GM12878 (cell line): ENCODE data around the gene DDX55. TPM values are rescaled to one million over a fixed set of nuclear protein-coding genes. Genes with fewer than 3 reads are reported as not detected.

Source experiments
- ATAC-seq: fragments of 200-7000 bp; cut with Tn5 transposase; 3 replicates; pipeline ENCODE4 v1.9.1; 2020; ENCODE audit warnings: mild to moderate bottlenecking, moderate library complexity
- BruUV-seq: library from RNA; stranded (reverse); fragments of 400-500 nt; replicated peaks from 2 replicates; lab custom pipeline; 2021; lab: Mats Ljungman, UMichigan
- CTCF ChIA-PET: fragments of 300-600 bp; sonication (Branson Sonifier 250); formaldehyde crosslinking; extraction: SDS; loops from one replicate; lab custom pipeline; 2021; ENCODE audit warnings: inconsistent platforms; lab: Yijun Ruan, JAX
- POLR2A ChIA-PET: fragments of 350-600 bp; formaldehyde crosslinking; extraction: SDS; loops from one replicate; lab custom pipeline; 2021; ENCODE audit warnings: inconsistent platforms; lab: Charles Lee
- RAD21 ChIA-PET: fragments of 300-600 bp; sonication (Branson Sonifier 250); formaldehyde crosslinking; loops from one replicate; lab custom pipeline; 2023; ENCODE audit warnings: antibody characterized with exemption; ENCODE audit not compliant: unreplicated experiment; lab: Charles Lee
- SMC1A ChIA-PET: fragments of 300-600 bp; sonication (Branson Sonifier 250); formaldehyde crosslinking; loops from one replicate; lab custom pipeline; 2023; ENCODE audit not compliant: unreplicated experiment, uncharacterized antibody; lab: Charles Lee
- DNase-seq: peaks from one replicate; pipeline ENCODE4 v3.0.0-alpha.2; 2011; ENCODE audit warnings: low read depth, low spot score
- FAIRE-seq: peaks from 3 replicates; lab custom pipeline; 2011; peaks lifted over from hg19 to GRCh38; lab: Jason Lieb, UNC
- H2AFZ ChIP-seq: 2 replicates; pipeline ENCODE4 v1.6.0; 2011; ENCODE audit warnings: low read depth, low read length, control low read depth; ENCODE audit not compliant: control insufficient read depth
- H3K27ac ChIP-seq: 2 replicates; pipeline ENCODE4 v1.5.1; 2011; ENCODE audit warnings: control low read depth; ENCODE audit not compliant: control insufficient read depth, insufficient read depth
- H3K27me3 ChIP-seq, 2 experiments: replicated peaks in 1 of 2; 2 replicates each; pipeline versions ENCODE4 v1.6.0 to v1.6.1; 2011; ENCODE audit warnings: low read length in 1 of 2; ENCODE audit not compliant: control insufficient read depth in 2 of 2, insufficient read depth in 2 of 2
- H3K36me3 ChIP-seq, 2 experiments: 2 replicates each; pipeline ENCODE4 v1.5.1; 2011; ENCODE audit warnings: low read length in 1 of 2; ENCODE audit not compliant: control insufficient read depth in 2 of 2, insufficient read depth in 2 of 2
- H3K4me1 ChIP-seq: 2 replicates; pipeline ENCODE4 v1.6.1; 2011; ENCODE audit warnings: mild to moderate bottlenecking, low read length, moderate library complexity, mixed read lengths; ENCODE audit not compliant: control insufficient read depth, insufficient read depth
- H3K4me2 ChIP-seq: 2 replicates; pipeline ENCODE4 v1.6.0; 2011; ENCODE audit warnings: control low read depth; ENCODE audit not compliant: control insufficient read depth, insufficient read depth
- H3K4me3 ChIP-seq: fragments of 200-600 bp; sonication (generic); 2 replicates; pipeline ENCODE4 v1.5.1; 2016
- H3K79me2 ChIP-seq: 2 replicates; pipeline ENCODE4 v1.6.0; 2011; ENCODE audit warnings: low read length; ENCODE audit not compliant: control insufficient read depth, insufficient read depth
- H3K9ac ChIP-seq: 2 replicates; pipeline ENCODE4 v1.8.0; 2011; ENCODE audit warnings: low read length, control low read depth, mixed read lengths; ENCODE audit not compliant: control insufficient read depth, insufficient read depth
- H3K9me3 ChIP-seq: replicated peaks from 3 replicates; pipeline ENCODE4 v1.5.1; 2011; ENCODE audit warnings: mild to moderate bottlenecking, low read length; ENCODE audit not compliant: control insufficient read depth, insufficient read depth
- H4K20me1 ChIP-seq: 2 replicates; pipeline ENCODE4 v1.6.0; 2011; ENCODE audit not compliant: control insufficient read depth, insufficient read depth
- ATF2 ChIP-seq: IDR thresholded peaks from 2 replicates; pipeline ENCODE4 v1.6.1; 2012; ENCODE audit warnings: low read length, inconsistent platforms
- ATF3 ChIP-seq: IDR thresholded peaks from 2 replicates; pipeline ENCODE4 v1.6.1; 2011; ENCODE audit warnings: low read depth, mild to moderate bottlenecking, low read length, moderate library complexity, borderline replicate concordance; ENCODE audit errors: extremely low read depth
- CHD1 ChIP-seq: IDR thresholded peaks from 2 replicates; pipeline ENCODE4 v1.6.1; 2012; ENCODE audit warnings: low read depth, low read length, improper control_type of control experiment
- CREM ChIP-seq: IDR thresholded peaks from 2 replicates; pipeline ENCODE4 v1.6.1; 2014; ENCODE audit warnings: antibody characterized with exemption, low read depth
- EED ChIP-seq: sonication (generic); IDR thresholded peaks from 2 replicates; pipeline ENCODE4 v1.6.1; 2016; ENCODE audit warnings: antibody characterized with exemption, low read depth
- FOXM1 ChIP-seq: IDR thresholded peaks from 2 replicates; pipeline ENCODE4 v1.6.1; 2012; ENCODE audit warnings: low read depth, mild to moderate bottlenecking, inconsistent platforms, low read length, moderate library complexity
- HDGF ChIP-seq: fragments of 450-650 bp; IDR thresholded peaks from 2 replicates; pipeline ENCODE4 v1.6.1; 2016; ENCODE audit warnings: antibody characterized with exemption
- IKZF2 ChIP-seq, 2 experiments: fragments of 450-650 bp; IDR thresholded peaks; 2 replicates each; pipeline ENCODE4 v1.6.1; 2017; ENCODE audit warnings: mild to moderate bottlenecking in 2 of 2, moderate library complexity in 2 of 2
- JUNB ChIP-seq: IDR thresholded peaks from 2 replicates; pipeline ENCODE4 v1.6.1; 2016; ENCODE audit warnings: antibody characterized with exemption, mild to moderate bottlenecking
- MEF2A ChIP-seq: IDR thresholded peaks from 2 replicates; pipeline ENCODE4 v1.6.1; 2011; ENCODE audit warnings: low read depth, mild to moderate bottlenecking, low read length, moderate library complexity; ENCODE audit not compliant: insufficient read depth
- NBN ChIP-seq: fragments of 450-650 bp; IDR thresholded peaks from 2 replicates; pipeline ENCODE4 v1.6.1; 2016
- NFIC ChIP-seq: IDR thresholded peaks from 2 replicates; pipeline ENCODE4 v1.6.1; 2012; ENCODE audit warnings: low read depth, mild to moderate bottlenecking, inconsistent platforms, low read length, moderate library complexity
- PKNOX1 ChIP-seq: fragments of 450-650 bp; IDR thresholded peaks from 2 replicates; pipeline ENCODE4 v1.6.1; 2016; ENCODE audit warnings: mild to moderate bottlenecking
- RUNX3 ChIP-seq: IDR thresholded peaks from 2 replicates; pipeline ENCODE4 v1.6.1; 2012; ENCODE audit warnings: low read length, inconsistent platforms
- WGBS: methylation state at CpG from one replicate; pipeline ENCODE4 v1.1.6; 2016; ENCODE audit warnings: low lambda C conversion rate; ENCODE audit not compliant: insufficient replicate concordance, insufficient coverage; ENCODE audit errors: missing lambda C conversion rate; 5-methylcytosine and 5-hydroxymethylcytosine counted together
- in situ Hi-C: fragments of 300-500 bp; cut with MboI; formaldehyde crosslinking; loops from 9 replicates; pipeline ENCODE4 v1.14.3; 2018; ENCODE audit warnings: mixed read lengths
- intact Hi-C: fragments of 100-400 bp; cut with micrococcal nuclease; formaldehyde crosslinking; loops from one replicate; pipeline ENCODE4 v1.14.2; 2022; ENCODE audit not compliant: unreplicated experiment
- polyA plus RNA-seq, 11 experiments: library from polyadenylated mRNA; depleted of rRNA in 4 of 11; unstranded in 6 of 11; stranded (reverse) in 5 of 11; fragments of >200 nt; fragmentation: Nextera tagmentation in 4 of 11; fragmentation: Illumina TruSeq in 1 of 11; extraction: Ambion mirVana in 4 of 11; extraction: Trizol in 1 of 11; gene quantifications; 1 replicate in 1 of 11; 2 replicates in 10 of 11; pipeline versions ENCODE4 v1.2.1 to v1.2.3, GENCODE V29; 2011 to 2016; ENCODE audit warnings: inconsistent platforms in 2 of 11, missing spikeins in 2 of 11, low read depth in 1 of 11
- total RNA-seq, 4 experiments: library from RNA; depleted of rRNA in 3 of 4; stranded (reverse); fragments of >200 nt in 3 of 4; fragmentation: Illumina TruSeq in 1 of 4; extraction: Trizol in 1 of 4; gene quantifications; 2 replicates each; pipeline versions ENCODE4 v1.2.1 to v1.2.3, GENCODE V29; 2013 to 2021

The DDX55 gene
- total and polyA plus RNA-seq, 10 of the 15 experiments (the other 5 are each of a cell fraction or from before 2014, with no cell fraction given), result 4.5 to 42.4 (median 33.4) TPM

- no peaks in the 10 kb centered on the region for H4K20me1 ChIP-seq
- CTCF ChIA-PET, result interaction anchor here (1.0 to 1.1 kb wide), 2 partner anchors 13 to 422 kb away, joined by 3 read pairs; no protein-coding TSS in a partner anchor
- SMC1A ChIA-PET, result interaction anchor here (0.9 to 4.9 kb wide), 7 partner anchors 12 to 53 kb away, joined by 3 to 32 read pairs (median 4); partner anchors contain the start of gene ATP6V0A2
- ATAC-seq, result peak; percentile 29
- TF ChIP-seq RUNX3 (peak; percentile 84), EED (peak; percentile 58; the same call in 1 of the 2 replicates), JUNB (peak; percentile 78), ATF3 (no peak), NBN (no peak), CREM (0 out of 2 replicates have a peak, but pooled peaks have one; percentile 17), CHD1 (no peak), IKZF2 (IDR thresholded peaks at IDR 0.05) (peak; percentile 23 to 28; a peak in 2 of 4 replicates), NFIC (peak; percentile 81), ATF2 (peak; percentile 72), PKNOX1 (peak; percentile 74), FOXM1 (peak; percentile 59; the same call in 1 of the 2 replicates), HDGF (no peak), MEF2A (peak; percentile 77)
- TF ChIP-seq, all 136 proteins: peak for 10
- in situ Hi-C loops (no loop called here), intact Hi-C loops (loop anchor here (5.0 kb wide), 1 partner anchor 52 kb away; the partner anchor contains the start of gene ATP6V0A2)
- Histone ChIP-seq H3K36me3 (peaks cover 5 to 11% of the 10 kb centered on the region in 2 experiments; a peak in 3 of 4 replicates), H3K9ac (peak overlapping the region; percentile 16; the same call in 1 of the 2 replicates), H3K4me3 (no peak overlapping the region), H3K4me2 (peak overlapping the region; percentile 7; the same call in 1 of the 2 replicates), H3K9me3 (no peaks in the 10 kb centered on the region), H3K27me3 (no peaks in the 10 kb centered on the region), H3K79me2 (no peaks in the 10 kb centered on the region), H3K27ac (peak overlapping the region; percentile 63), H2AFZ (peak overlapping the region; percentile 17; the same call in 1 of the 2 replicates), H3K4me1 (peaks cover 37% of the 10 kb centered on the region)
- ChIA-PET RAD21 (interaction anchor here (4.0 kb wide), 1 partner anchor 53 kb away, joined by 26 read pairs; the partner anchor contains the start of gene ATP6V0A2), POLR2A (interaction anchor here (1.2 to 6.8 kb wide), 3 partner anchors 10 to 53 kb away, joined by 3 to 56 read pairs (median 5); partner anchors contain the start of genes ATP6V0A2 and TCTN2)
- no peak for DNase-seq
- 33% methylated on average over 5 of the region's 5 CpGs for WGBS
- no TSS peak for BruUV-seq
- FAIRE-seq, result peak; percentile 27
Measured at GRCh38 chr12:123659996-123660727, 58.3 kb downstream of the DDX55 start.
